Right cardiac atrium (tissue), 5 donors: ENCODE data around the gene ZBTB7B. TPM values are rescaled to one million over a fixed set of nuclear protein-coding genes. Genes with fewer than 3 reads are reported as not detected.
"Not testable (repeated sequence)": the region's sequence is repeated elsewhere in the genome, so short reads cannot be mapped to it uniquely, and the experiment has no call there.

ENCODE experiments used
- ATAC-seq, 2 donors: fragments of 200-7000 bp; cut with Tn5 transposase; one replicate each; pipeline versions ENCODE4 v1.8.0 to v1.9.1; 2020; ENCODE audit warnings: moderate library complexity in 2 of 2, mild to moderate bottlenecking in 1 of 2
- DNase-seq, 3 donors: peaks; one replicate each; pipeline ENCODE4 v3.0.0-alpha.2; 2020
- H3K27ac ChIP-seq: one replicate; pipeline ENCODE4 v1.5.1; 2013; ENCODE audit warnings: mild to moderate bottlenecking, low read length, control low read depth, moderate library complexity
- H3K27me3 ChIP-seq: one replicate; pipeline ENCODE4 v1.6.1; 2013; ENCODE audit not compliant: control insufficient read depth, insufficient read depth
- H3K4me1 ChIP-seq: one replicate; pipeline ENCODE4 v1.6.1; 2013; ENCODE audit warnings: low read length; ENCODE audit not compliant: control insufficient read depth, insufficient read depth
- H3K4me3 ChIP-seq: one replicate; pipeline ENCODE4 v1.5.1; 2013; ENCODE audit warnings: low read length, control low read depth
- H3K9me3 ChIP-seq: one replicate; pipeline ENCODE4 v1.6.1; 2013; ENCODE audit warnings: low read length; ENCODE audit not compliant: control insufficient read depth
- WGBS: extraction: QIAGEN DNeasy Blood & Tissue Kit; methylation state at CpG from one replicate; pipeline ENCODE4 v1.1.7; 2013; 5-methylcytosine and 5-hydroxymethylcytosine counted together
- intact Hi-C, 4 donors: fragments of 100-400 bp; cut with DNase I; formaldehyde crosslinking; loops; one replicate each; pipeline versions ENCODE4 v1.11.0 to v1.14.0; 2022 to 2023
- polyA plus RNA-seq: library from polyadenylated mRNA; stranded (reverse); fragments of 200-250 nt; gene quantifications from one replicate; pipeline ENCODE4 v1.2.3, GENCODE V29; 2013
- total RNA-seq, 4 donors: library from RNA; stranded (reverse); fragmentation: NEBNext Ultra II Directional; extraction: Animal tissue kit (Norgen Biotek cat#: 25700); gene quantifications; one replicate each; pipeline ENCODE4 v1.2.1, GENCODE V29; 2021
- donor health status: healthy with polysubstance abuse.
- donor health status: DM: no; HTN: yes; CAD: no.
- donor health status: DM: no; HTN: no; CAD: no.
- donor health status: DM: no; HTN: yes; CAD: no; lungs with severe emphysema.
- donor health status: DM: yes; HTN: yes; CAD: no.

Gene ZBTB7B
- total and polyA plus RNA-seq, 5 donors, result 40.3 to 66.6 (median 50.7) TPM

GRCh38 chr1:154988058-154988954, 14.3 kb upstream of the ZBTB7B start:
- ATAC-seq, result no peak
- intact Hi-C loops, result no loop called here
- 87% methylated on average over 17 of the region's 17 CpGs for WGBS
- Histone ChIP-seq H3K4me3 (no peak overlapping the region), H3K27ac (no peak overlapping the region), H3K4me1 (peaks cover 4% of the 10 kb centered on the region), H3K9me3 (no peaks in the 10 kb centered on the region), H3K27me3 (no peaks in the 10 kb centered on the region)
- peak in 2 of 3 donors; percentile 18 to 49 for DNase-seq

GRCh38 chr1:154989195-154989860, 13.3 kb upstream of the ZBTB7B start:
- H3K27ac ChIP-seq, result no peak overlapping the region
- no peaks in the 10 kb centered on the region for H3K27me3 ChIP-seq
- H3K9me3 ChIP-seq, result no peaks in the 10 kb centered on the region
- intact Hi-C loops, result no loop called here
- H3K4me1 ChIP-seq, result peaks cover 1% of the 10 kb centered on the region
- DNase-seq (peak in 1 of 3 donors; percentile 18), ATAC-seq (no peak)
- WGBS, result 82% methylated on average over 3 of the region's 3 CpGs
- no peak overlapping the region for H3K4me3 ChIP-seq

GRCh38 chr1:154990276-154990675, 12.3 kb upstream of the ZBTB7B start:
- WGBS, result 93% methylated on average over 8 of the region's 8 CpGs
- no peak overlapping the region for H3K4me3 ChIP-seq
- DNase-seq (peak in 2 of 3 donors; percentile 27 to 33), ATAC-seq (no peak)
- peaks cover 1% of the 10 kb centered on the region for H3K4me1 ChIP-seq
- no peak overlapping the region for H3K27ac ChIP-seq
- no peaks in the 10 kb centered on the region for H3K27me3 ChIP-seq
- no peaks in the 10 kb centered on the region for H3K9me3 ChIP-seq
- intact Hi-C loops, result no loop called here

GRCh38 chr1:154992721-154993571, 9.7 kb upstream of the ZBTB7B start:
- 84% methylated on average over 14 of the region's 14 CpGs for WGBS
- Histone ChIP-seq H3K4me3 (no peak overlapping the region), H3K4me1 (no peaks in the 10 kb centered on the region), H3K27ac (no peak overlapping the region), H3K9me3 (no peaks in the 10 kb centered on the region), H3K27me3 (no peaks in the 10 kb centered on the region)
- DNase-seq, result peak in 2 of 3 donors; percentile 19 to 34
- peak in 1 of 2 donors; percentile 16 for ATAC-seq
- intact Hi-C loops, result no loop called here

- DNase-seq, result peak in 2 of 3 donors; percentile 35 to 42
These were observed 8.9 kb upstream of the ZBTB7B start, which contains the start of gene LENEP for GRCh38 chr1:154993572-154994268. Gene LENEP, plus strand, starts transcription at chr1:154993586. Its CDS starts 22 bp downstream, at chr1:154993608.

DNA sequence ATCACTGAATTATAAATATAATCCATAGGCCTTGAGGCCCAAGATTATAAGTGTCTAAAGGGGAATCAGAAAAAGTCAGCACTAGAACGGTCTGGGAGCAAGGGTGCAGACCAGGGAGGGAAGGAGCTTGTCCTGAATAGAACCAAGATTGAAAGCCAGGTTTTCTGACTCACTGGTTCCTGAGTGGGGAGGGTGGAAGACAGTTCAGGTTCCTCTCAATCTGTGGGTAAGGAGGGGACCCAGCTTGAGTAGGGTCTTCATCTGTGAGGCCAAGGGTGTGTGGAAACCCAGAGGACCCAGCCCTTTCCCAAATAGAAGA, 8.4 kb upstream of the ZBTB7B start:
- Histone ChIP-seq H3K9me3 (no peaks in the 10 kb centered on the region), H3K4me3 (no peak overlapping the region), H3K27me3 (no peaks in the 10 kb centered on the region), H3K4me1 (peaks cover 3% of the 10 kb centered on the region), H3K27ac (no peak overlapping the region)
- intact Hi-C loops, result no loop called here
- WGBS, result 55% methylated on average over 1 of the region's 1 CpG
- DNase-seq (peak in 2 of 3 donors; percentile 13 to 20), ATAC-seq (no peak)

More at GRCh38 chr1:154993572-154994268, 8.9 kb upstream of the ZBTB7B start, which contains the start of gene LENEP:
- intact Hi-C loops, result no loop called here
- WGBS, result 60% methylated on average over 8 of the region's 8 CpGs
- peak in 1 of 2 donors; percentile 3 for ATAC-seq
- H3K4me1 ChIP-seq, result no peaks in the 10 kb centered on the region
- H3K4me3 ChIP-seq, result no peak within 1 kb of the TSS
- no peak within 1 kb of the TSS for H3K27ac ChIP-seq
- H3K27me3 ChIP-seq, result no peaks in the 10 kb centered on the region
- no peaks in the 10 kb centered on the region for H3K9me3 ChIP-seq

- WGBS, result 69% methylated on average over 3 of the region's 3 CpGs
- Histone ChIP-seq H3K9me3 (no peaks in the 10 kb centered on the region), H3K27me3 (no peaks in the 10 kb centered on the region), H3K4me3 (no peak overlapping the region), H3K4me1 (peaks cover 3% of the 10 kb centered on the region), H3K27ac (no peak overlapping the region)
- ATAC-seq (no peak), DNase-seq (peak in 1 of 3 donors; percentile 12)
- intact Hi-C loops, result no loop called here
These were observed 8.0 kb upstream of the ZBTB7B start for GRCh38 chr1:154994591-154994990.

DNA sequence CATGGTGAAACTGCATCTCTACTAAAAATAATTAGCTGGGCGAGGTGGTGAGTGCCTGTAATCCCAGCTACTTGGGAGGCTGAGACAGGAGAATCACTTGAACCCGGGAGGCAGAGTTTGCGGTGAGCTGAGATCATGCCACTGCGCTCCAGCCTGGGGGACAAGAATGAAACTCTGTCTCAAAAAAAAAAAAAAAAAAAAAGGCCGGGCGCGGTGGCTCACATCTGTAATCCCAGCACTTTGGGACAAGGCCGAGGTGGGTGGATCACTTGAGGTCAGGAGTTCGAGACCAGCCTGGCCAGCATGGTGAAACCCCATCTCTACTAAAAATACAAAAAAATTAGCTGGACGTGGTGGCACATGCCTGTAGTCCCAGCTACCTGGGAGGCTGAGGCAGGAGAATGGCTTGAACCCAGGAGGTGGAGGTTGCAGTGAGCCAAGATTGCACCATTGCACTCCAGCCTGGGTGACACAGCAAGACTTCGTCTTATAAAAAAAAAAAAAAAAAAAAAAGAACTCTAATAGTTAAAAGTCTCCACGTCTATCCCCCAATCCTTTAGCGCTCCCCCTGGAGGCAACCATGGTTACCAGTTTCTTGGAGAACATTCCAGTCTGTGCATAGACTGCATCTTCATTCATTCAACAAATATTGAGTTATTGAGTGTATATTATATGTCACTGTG, 7.2 kb upstream of the ZBTB7B start:
- DNase-seq, result peak; percentile 70 to 76 (median 71)
- H3K27me3 ChIP-seq, H3K4me3 ChIP-seq, ATAC-seq, H3K4me1 ChIP-seq, H3K9me3 ChIP-seq, H3K27ac ChIP-seq, intact Hi-C loops: not testable (repeated sequence)
- 60% methylated on average over 12 of the region's 13 CpGs for WGBS

DNA sequence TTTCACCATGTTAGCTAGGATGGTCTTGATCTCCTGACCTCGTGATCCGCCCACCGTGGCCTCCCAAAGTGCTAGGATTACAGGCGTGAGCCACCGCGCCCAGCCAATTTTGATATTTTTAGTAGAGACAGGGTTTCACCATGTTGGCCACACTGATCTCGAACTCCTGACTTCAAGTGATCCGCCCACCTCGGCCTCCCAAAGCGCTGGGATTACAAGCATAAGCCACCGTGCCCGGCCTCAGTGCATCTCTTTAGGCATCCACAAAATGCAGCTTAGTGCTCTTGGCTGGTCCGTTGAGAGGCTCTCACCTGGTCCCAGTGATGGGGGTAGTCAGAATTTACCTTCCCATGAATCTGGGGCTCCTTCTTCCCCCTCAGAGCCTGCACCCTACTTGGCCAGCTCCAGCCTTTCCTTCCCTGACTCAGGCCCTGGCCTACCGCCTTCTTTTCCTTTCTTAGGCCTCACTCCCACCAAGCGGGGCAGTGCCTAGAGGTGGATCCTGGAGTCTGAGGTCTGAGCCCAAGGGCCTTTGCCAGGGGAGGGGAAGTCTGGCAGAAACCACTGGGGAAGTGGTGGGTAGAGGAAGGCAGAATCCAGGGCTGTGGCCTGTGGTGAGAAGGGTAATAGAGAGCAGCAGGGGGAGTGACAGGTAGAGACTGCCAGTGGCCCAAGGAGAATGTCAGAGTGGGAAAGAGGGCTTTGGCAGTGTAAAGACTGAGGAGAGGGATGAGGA, 5.5 kb upstream of the ZBTB7B start:
- DNase-seq (peak in 2 of 3 donors; percentile 39 to 50), ATAC-seq (no peak)
- intact Hi-C loops, result no loop called here
- no peak overlapping the region for H3K27ac ChIP-seq
- WGBS, result 85% methylated on average over 15 of the region's 15 CpGs
- H3K27me3 ChIP-seq, result no peaks in the 10 kb centered on the region
- H3K9me3 ChIP-seq, result no peaks in the 10 kb centered on the region
- H3K4me1 ChIP-seq, result peaks cover 5% of the 10 kb centered on the region
- H3K4me3 ChIP-seq, result no peak overlapping the region
